Skeletal muscle satellite cell (primary cell): ENCODE measurements around the gene DNTTIP2.

Source experiments
- H3K27me3 ChIP-seq: 2 replicates; pipeline ENCODE4 v1.7.0; 2013; ENCODE audit warnings: low read length; ENCODE audit not compliant: control insufficient read depth, insufficient read depth
- H3K36me3 ChIP-seq: 2 replicates; pipeline ENCODE4 v1.7.0; 2013; ENCODE audit warnings: mild to moderate bottlenecking, control low read depth, low read length; ENCODE audit not compliant: insufficient read depth
- H3K4me1 ChIP-seq: 2 replicates; pipeline ENCODE4 v1.7.0; 2013; ENCODE audit warnings: low read length; ENCODE audit not compliant: control insufficient read depth, insufficient read depth
- H3K4me2 ChIP-seq: 2 replicates; pipeline ENCODE4 v1.7.0; 2013; ENCODE audit warnings: mild to moderate bottlenecking, low read length
- H3K4me3 ChIP-seq: 2 replicates; pipeline ENCODE4 v1.7.0; 2013; ENCODE audit warnings: low read length
- H3K9ac ChIP-seq: 2 replicates; pipeline ENCODE4 v1.7.0; 2013; ENCODE audit warnings: mild to moderate bottlenecking, low read depth, low read length, moderate library complexity
- H3K9me3 ChIP-seq: replicated peaks from 2 replicates; pipeline ENCODE4 v1.7.0; 2013; ENCODE audit warnings: mild to moderate bottlenecking, control low read depth, low read length

Gene DNTTIP2

DNA sequence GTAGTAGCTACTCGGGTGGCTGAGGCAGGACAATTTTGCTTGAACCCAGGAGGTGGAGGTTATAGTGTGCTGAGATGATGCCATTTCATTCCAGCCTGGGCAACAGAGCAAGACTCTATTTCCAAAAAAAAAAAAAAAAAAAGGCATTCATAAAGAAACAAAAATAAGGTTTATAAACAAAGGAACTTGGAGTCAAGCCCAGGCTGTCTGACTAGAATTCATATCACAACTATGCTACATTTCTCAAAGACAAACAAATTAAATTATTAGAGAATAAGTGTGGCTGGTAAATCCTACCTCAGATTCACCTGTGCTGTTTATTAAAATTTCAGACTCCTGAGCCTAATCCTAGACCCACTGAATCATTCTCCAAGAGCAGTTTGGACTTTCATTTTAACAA, 26.0 kb upstream of the DNTTIP2 start:
- H3K9me3 ChIP-seq: no peaks in the 10 kb centered on the region

DNA sequence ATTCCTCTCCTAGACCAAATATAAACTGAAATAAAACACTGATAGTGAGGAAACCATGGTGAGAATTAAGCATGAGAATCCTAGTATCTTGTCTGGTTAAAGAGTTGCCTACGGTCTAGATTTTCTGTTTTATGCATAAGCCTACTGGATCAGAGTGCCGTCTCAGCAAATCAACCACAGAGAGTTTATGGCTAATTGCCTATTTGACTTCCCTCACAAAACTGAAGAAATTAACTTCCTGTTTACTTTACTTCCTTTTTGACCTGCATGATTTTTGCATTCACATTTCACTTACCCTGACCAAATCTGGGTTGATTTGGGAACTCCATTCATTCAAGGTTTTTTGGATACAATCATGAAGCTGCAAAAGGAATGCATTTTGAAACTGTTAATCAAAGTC, 25.2 kb upstream of the DNTTIP2 start:
- Histone ChIP-seq H3K9me3 (no peaks in the 10 kb centered on the region), H3K36me3 (peaks cover 18% of the 10 kb centered on the region), H3K4me3 (no peak overlapping the region), H3K9ac (no peak overlapping the region), H3K27me3 (no peaks in the 10 kb centered on the region), H3K4me2 (peak overlapping the region; percentile 19), H3K4me1 (peaks cover 31% of the 10 kb centered on the region)

More for the DNA sequence above, 26.0 kb upstream of the DNTTIP2 start:
- peaks cover 31% of the 10 kb centered on the region for H3K4me1 ChIP-seq
- H3K27me3 ChIP-seq: no peaks in the 10 kb centered on the region
- H3K4me2 ChIP-seq: peak overlapping the region; percentile 11
- no peak overlapping the region for H3K4me3 ChIP-seq
- no peak overlapping the region for H3K9ac ChIP-seq
- peaks cover 10% of the 10 kb centered on the region for H3K36me3 ChIP-seq

DNA sequence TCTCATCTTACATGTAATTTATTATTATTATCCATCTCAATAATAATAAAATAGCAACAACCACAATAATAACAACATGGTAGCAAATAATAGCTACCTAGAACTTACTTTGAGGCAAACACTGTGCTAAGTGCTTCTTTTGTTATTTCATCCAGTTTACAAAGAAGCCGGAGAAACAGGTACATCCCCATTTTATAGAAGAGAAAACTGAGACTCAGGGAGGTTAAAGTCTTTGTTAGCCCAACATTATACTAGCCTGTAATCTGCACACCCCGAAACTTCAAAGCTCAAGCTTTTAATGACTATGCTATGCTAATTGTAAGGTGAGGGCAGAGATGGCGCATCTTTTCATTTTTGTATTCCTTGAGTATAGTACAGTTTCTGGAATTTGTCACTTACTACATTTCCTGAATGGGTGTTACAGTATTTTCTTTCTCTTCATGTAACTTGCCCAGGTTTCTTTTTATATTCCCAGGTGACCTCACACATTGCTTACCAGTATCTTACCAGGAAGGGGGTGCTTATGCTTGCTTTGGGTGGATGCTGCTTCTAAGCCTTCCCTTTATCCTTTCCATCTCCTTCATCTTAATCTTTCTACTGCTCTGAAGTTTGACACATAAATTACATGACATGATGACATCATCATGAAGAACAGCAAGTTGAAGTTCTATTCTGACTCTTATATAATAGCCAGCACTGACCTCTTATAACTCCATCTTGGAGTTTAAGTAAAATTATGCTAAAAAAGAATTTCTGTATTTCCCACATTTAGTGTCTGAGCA, 21.9 kb upstream of the DNTTIP2 start:
- no peak overlapping the region for H3K4me3 ChIP-seq
- H3K9me3 ChIP-seq: no peaks in the 10 kb centered on the region
- no peak overlapping the region for H3K9ac ChIP-seq
- peaks cover 19% of the 10 kb centered on the region for H3K4me1 ChIP-seq
- H3K27me3 ChIP-seq: no peaks in the 10 kb centered on the region
- no peak overlapping the region for H3K4me2 ChIP-seq
- peaks cover 36% of the 10 kb centered on the region for H3K36me3 ChIP-seq

DNA sequence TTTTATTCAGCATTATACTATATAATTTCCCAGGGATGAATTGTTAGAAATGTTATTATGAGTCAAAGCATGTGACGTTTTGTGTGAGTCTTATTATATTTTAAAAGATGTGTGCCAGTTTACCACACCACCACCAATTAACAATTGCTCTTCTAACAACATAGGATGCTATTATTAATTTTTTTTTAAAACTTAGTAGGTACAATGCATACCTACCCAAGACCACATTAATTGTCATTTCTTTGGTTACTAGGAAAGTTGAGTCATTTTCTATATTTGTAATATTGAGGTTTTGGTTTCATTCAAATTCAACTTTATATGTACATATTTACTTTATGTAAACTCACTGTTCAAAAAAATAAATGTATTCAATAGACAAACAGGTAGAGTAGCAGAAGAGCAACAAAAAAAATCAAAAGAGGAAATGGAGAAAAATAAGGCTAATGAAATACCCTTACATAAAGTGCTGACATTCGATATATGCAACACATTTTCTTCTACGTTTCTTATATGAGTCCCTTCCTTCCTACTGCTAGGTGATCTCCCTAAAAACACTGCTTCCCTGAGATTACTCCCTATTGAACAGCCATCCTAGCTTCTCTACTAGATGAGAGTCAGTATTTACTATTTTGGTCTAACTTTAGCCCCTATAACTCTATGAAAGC, 20.7 kb upstream of the DNTTIP2 start:
- H3K9ac ChIP-seq: no peak overlapping the region
- H3K4me3 ChIP-seq: no peak overlapping the region

DNA sequence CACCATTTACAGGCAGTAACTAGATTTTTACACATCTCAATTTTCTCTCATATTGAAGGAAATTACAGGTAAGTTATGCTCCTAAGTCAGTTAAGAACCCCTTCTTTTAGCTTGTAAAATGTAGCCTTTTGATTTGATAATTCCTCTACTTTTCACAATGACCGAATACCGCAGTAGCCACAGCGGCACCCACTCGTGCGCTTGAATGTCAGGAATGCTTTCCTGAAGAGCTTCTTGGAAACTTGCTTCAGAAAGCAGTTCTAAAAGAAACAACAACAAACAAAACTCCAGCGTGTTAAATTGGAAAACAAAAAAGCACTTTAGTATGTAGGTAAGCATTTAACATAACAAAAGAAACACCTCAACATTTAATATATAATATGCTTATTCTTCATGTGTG, 9.9 kb upstream of the DNTTIP2 start:
- Histone ChIP-seq H3K4me1 (no peaks in the 10 kb centered on the region), H3K27me3 (no peaks in the 10 kb centered on the region), H3K4me2 (no peak overlapping the region), H3K9me3 (no peaks in the 10 kb centered on the region), H3K9ac (no peak overlapping the region), H3K4me3 (no peak overlapping the region), H3K36me3 (peaks cover 34% of the 10 kb centered on the region)

More for the DNA sequence above, 20.7 kb upstream of the DNTTIP2 start:
- peaks cover 36% of the 10 kb centered on the region for H3K36me3 ChIP-seq
- peaks cover 8% of the 10 kb centered on the region for H3K4me1 ChIP-seq
- no peaks in the 10 kb centered on the region for H3K9me3 ChIP-seq
- H3K27me3 ChIP-seq: no peaks in the 10 kb centered on the region
- no peak overlapping the region for H3K4me2 ChIP-seq

DNA sequence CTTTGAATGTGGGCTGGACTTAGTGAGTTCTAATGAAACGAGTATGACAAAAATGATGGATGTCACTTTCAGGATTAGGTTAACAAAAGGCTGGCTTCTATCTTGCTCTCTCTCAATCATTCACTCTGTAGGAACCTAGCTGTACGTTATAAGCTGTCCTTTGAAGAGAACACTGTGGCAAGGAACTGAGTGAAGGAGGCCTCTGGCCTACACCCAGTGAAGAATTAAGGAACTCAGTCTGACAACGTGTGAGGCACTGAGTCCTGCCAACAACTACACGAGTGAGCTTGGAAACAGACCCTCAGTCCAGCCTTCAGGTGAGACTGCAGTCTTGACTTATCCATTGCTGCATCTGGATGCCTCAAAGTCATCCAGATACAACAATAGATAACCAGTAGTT, 3.3 kb upstream of the DNTTIP2 start:
- no peaks in the 10 kb centered on the region for H3K9me3 ChIP-seq
- no peak overlapping the region for H3K4me2 ChIP-seq
- H3K36me3 ChIP-seq: peaks cover 19% of the 10 kb centered on the region
- peaks cover 9% of the 10 kb centered on the region for H3K4me1 ChIP-seq
- H3K27me3 ChIP-seq: no peaks in the 10 kb centered on the region
- H3K4me3 ChIP-seq: no peak overlapping the region
- no peak overlapping the region for H3K9ac ChIP-seq

DNA sequence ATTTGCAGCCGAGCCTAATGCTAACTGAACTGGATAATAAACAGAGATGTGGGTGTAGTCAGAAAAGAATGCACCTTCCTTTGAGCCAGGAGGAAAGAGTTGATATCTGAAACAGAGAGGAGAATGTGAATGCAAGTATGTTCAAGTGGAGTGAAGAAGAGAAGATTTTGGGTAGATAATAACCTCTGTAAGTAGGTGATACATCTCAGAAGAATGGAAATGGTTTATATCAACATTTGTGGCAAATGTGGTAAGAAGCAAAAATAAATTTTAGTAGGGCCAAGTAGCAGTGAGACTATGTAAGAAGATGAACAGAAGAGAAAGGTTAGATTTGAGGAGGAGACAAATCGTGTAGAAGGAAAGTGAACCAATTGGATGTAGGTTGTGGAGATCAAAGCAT, 1.7 kb upstream of the DNTTIP2 start:
- Histone ChIP-seq H3K4me1 (peaks cover 20% of the 10 kb centered on the region), H3K36me3 (peaks cover 29% of the 10 kb centered on the region), H3K9ac (no peak overlapping the region), H3K4me3 (no peak overlapping the region), H3K4me2 (no peak overlapping the region), H3K27me3 (no peaks in the 10 kb centered on the region), H3K9me3 (no peaks in the 10 kb centered on the region)

DNA sequence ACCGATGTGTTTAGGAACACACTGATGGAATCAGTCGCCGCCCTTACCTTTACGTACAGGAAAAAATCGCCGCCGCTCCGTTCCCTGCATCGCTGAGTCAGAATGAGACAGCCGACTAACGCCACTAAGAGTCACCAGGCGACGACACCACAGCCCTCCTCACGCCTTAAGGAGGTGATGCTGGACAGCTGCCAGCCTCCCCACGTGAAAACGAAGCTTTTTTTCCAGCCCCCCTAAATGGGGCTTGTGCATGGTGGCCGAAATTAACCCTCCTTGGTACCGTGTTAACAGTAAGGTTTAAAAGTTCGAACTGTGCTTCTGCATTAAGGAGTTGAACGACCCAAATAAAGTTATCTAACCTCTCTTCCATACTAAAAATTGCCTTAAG, 511 bp downstream of the DNTTIP2 start:
- Histone ChIP-seq H3K9me3 (no peaks in the 10 kb centered on the region), H3K36me3 (peaks cover 39% of the 10 kb centered on the region), H3K27me3 (no peaks in the 10 kb centered on the region), H3K9ac (peak overlapping the region; percentile 96), H3K4me1 (peaks cover 20% of the 10 kb centered on the region), H3K4me2 (peak overlapping the region; percentile 89), H3K4me3 (peak overlapping the region; percentile 88)

DNA sequence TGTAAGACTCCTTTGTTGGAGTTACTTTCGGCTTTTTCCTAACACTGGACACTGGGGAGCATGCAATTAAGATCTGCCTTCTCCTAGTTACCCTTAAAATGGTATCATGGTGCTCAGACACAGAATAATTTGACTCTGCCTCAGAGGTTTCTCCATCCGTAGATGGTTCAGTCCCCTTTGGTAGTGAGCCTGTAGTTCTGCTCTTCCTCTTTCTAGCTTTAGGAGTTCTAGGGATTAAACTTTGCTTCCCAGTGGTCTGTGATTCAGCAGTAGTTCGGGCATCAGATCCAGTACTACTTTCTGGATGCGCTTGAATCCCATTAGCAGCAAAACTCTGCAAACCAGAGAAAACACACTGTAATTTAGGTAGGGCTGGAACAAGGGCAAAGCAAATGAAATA, 1.5 kb downstream of the DNTTIP2 start:
- peak overlapping the region; percentile 89 for H3K4me2 ChIP-seq
- no peak overlapping the region for H3K4me3 ChIP-seq
- H3K27me3 ChIP-seq: no peaks in the 10 kb centered on the region
- no peaks in the 10 kb centered on the region for H3K9me3 ChIP-seq
- peak overlapping the region; percentile 96 for H3K9ac ChIP-seq
- peaks cover 20% of the 10 kb centered on the region for H3K4me1 ChIP-seq
- peaks cover 37% of the 10 kb centered on the region for H3K36me3 ChIP-seq

DNA sequence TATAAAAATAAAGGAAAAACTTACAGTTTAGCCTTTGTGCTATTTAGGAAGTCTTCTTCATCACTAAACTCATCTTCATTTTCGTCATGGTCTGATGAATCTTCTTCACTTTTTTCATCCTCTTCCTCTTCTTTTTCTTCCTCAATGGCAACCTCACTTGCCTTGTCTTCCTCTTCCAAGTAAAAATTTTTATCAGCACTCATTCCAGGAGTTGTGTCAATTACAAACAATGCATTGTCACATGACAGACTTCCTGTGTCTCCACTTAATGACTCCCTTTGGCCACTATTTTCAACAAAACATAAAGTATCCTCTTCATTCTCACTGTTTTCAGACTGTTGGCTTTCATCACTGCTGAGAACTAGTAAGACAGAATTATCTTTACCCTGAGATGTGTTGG, 2.8 kb downstream of the DNTTIP2 start:
- no peak overlapping the region for H3K9ac ChIP-seq
- peaks cover 44% of the 10 kb centered on the region for H3K36me3 ChIP-seq
- H3K27me3 ChIP-seq: no peaks in the 10 kb centered on the region
- H3K4me1 ChIP-seq: peaks cover 20% of the 10 kb centered on the region
- H3K4me2 ChIP-seq: peak overlapping the region; percentile 4
- H3K4me3 ChIP-seq: no peak overlapping the region
- H3K9me3 ChIP-seq: no peaks in the 10 kb centered on the region

DNA sequence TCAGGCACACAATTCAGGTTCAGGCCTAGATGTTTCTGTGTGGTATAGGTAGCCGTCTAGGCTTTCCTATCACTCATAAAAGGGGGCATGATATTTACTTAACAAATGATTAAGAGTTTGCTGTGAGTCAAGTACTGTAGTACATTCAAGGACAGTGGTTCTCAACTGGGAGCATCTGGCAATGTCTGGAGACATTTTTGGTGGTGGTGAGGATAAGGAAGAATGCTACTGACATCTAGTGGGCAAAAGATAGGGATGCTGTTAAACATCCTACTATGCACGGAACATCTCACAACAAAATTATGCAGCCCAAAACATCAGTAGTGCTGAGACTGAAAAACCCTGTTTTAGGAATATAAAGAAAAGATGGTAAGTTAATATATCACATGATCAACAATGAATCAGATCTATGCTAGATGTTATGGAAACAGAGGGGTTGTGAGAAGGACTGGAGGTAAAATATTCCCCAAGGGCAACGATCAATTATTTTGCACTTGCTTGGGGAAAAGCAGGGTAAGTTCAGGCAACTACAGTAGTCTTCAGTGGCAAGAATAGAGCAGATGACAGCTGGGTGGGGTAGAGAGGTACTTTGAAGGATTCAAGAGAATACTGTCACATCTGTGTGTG, 4.9 kb downstream of the DNTTIP2 start:
- Histone ChIP-seq H3K9ac (no peak overlapping the region), H3K36me3 (peaks cover 64% of the 10 kb centered on the region), H3K27me3 (no peaks in the 10 kb centered on the region), H3K4me3 (no peak overlapping the region), H3K4me1 (peaks cover 14% of the 10 kb centered on the region), H3K9me3 (no peaks in the 10 kb centered on the region), H3K4me2 (no peak overlapping the region)
